ENCODE results near the gene DPPA4.

GRCh38 chr3:109375975-109376374, 38.6 kb upstream of the DPPA4 start:
- TF ChIP-seq MXI1 (IDR thresholded peaks at IDR 0.05; ENCODE audit: low read depth, low read length) (no peak), NRF1 (IDR thresholded peaks at IDR 0.05; ENCODE audit: low read depth, low read length) (no peak), POLR2AphosphoS5 (IDR thresholded peaks at IDR 0.05; ENCODE audit: low read depth, low read length) (no peak), JUND (IDR thresholded peaks at IDR 0.05) (no peak), IRF3 (IDR thresholded peaks at IDR 0.05; ENCODE audit: low read depth, low read length) (no peak), EP300 (IDR thresholded peaks at IDR 0.05; ENCODE audit: borderline replicate concordance in 1 of 2, low read depth in 1 of 2, low read length in 1 of 2) (no peak), TCF12 (IDR thresholded peaks at IDR 0.05) (no peak), RCOR1 (IDR thresholded peaks at IDR 0.05; ENCODE audit: low read length) (no peak), RFX5 (IDR thresholded peaks at IDR 0.05; ENCODE audit: low read length) (no peak), FOXM1 (IDR thresholded peaks at IDR 0.05; ENCODE audit: low read depth) (no peak), REST (IDR thresholded peaks at IDR 0.05; ENCODE audit: low read depth, low read length) (no peak), RAD21 (IDR thresholded peaks at IDR 0.05; ENCODE audit: low read length) (no peak)
- TF ChIP-seq, protein P1, sequence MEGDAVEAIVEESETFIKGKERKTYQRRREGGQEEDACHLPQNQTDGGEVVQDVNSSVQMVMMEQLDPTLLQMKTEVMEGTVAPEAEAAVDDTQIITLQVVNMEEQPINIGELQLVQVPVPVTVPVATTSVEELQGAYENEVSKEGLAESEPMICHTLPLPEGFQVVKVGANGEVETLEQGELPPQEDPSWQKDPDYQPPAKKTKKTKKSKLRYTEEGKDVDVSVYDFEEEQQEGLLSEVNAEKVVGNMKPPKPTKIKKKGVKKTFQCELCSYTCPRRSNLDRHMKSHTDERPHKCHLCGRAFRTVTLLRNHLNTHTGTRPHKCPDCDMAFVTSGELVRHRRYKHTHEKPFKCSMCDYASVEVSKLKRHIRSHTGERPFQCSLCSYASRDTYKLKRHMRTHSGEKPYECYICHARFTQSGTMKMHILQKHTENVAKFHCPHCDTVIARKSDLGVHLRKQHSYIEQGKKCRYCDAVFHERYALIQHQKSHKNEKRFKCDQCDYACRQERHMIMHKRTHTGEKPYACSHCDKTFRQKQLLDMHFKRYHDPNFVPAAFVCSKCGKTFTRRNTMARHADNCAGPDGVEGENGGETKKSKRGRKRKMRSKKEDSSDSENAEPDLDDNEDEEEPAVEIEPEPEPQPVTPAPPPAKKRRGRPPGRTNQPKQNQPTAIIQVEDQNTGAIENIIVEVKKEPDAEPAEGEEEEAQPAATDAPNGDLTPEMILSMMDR (IDR thresholded peaks at IDR 0.05): no peak

All from SK-N-SH (cell line).